Smooth muscle cell (in vitro differentiated cells): ENCODE results near the gene MAPK10. TPM values are rescaled to one million over a fixed set of nuclear protein-coding genes. Genes with fewer than 3 reads are reported as not detected.

Source experiments
- DNase-seq: peaks from one replicate; lab custom pipeline; 2025; ENCODE audit not compliant: unreplicated experiment; lab: John Stamatoyannopoulos, UW
- H2AFZ ChIP-seq: fragments of 200-600 bp; sonication (generic); 2 replicates; pipeline ENCODE4 v1.6.0; 2016; ENCODE audit warnings: antibody characterized with exemption, low read depth, mild to moderate bottlenecking
- H3F3A ChIP-seq: fragments of 200-600 bp; sonication (generic); 2 replicates; pipeline ENCODE4 v1.6.0; 2017; ENCODE audit warnings: antibody characterized with exemption, low read depth
- H3K27ac ChIP-seq: fragments of 200-600 bp; sonication (generic); 2 replicates; pipeline ENCODE4 v1.5.1; 2016; ENCODE audit warnings: low read depth, mild to moderate bottlenecking
- H3K27me3 ChIP-seq: fragments of 200-600 bp; sonication (generic); 2 replicates; pipeline ENCODE4 v1.6.1; 2016; ENCODE audit warnings: low read depth, mild to moderate bottlenecking
- H3K36me3 ChIP-seq: fragments of 200-600 bp; sonication (generic); 2 replicates; pipeline ENCODE4 v1.5.1; 2016; ENCODE audit warnings: low read depth
- H3K4me1 ChIP-seq: fragments of 200-600 bp; sonication (generic); 2 replicates; pipeline ENCODE4 v1.5.1; 2016; ENCODE audit warnings: low read depth
- H3K4me2 ChIP-seq: fragments of 200-600 bp; sonication (generic); 2 replicates; pipeline ENCODE4 v1.6.0; 2016; ENCODE audit warnings: mild to moderate bottlenecking
- H3K4me3 ChIP-seq: fragments of 200-600 bp; sonication (generic); 2 replicates; pipeline ENCODE4 v1.5.1; 2016; ENCODE audit warnings: mild to moderate bottlenecking
- H3K79me2 ChIP-seq: fragments of 200-600 bp; sonication (generic); 2 replicates; pipeline ENCODE4 v1.6.0; 2016; ENCODE audit warnings: low read depth, mild to moderate bottlenecking
- H3K9ac ChIP-seq: fragments of 200-600 bp; sonication (generic); 2 replicates; pipeline ENCODE4 v1.6.0; 2016; ENCODE audit warnings: low read depth
- H3K9me3 ChIP-seq: fragments of 200-600 bp; sonication (generic); replicated peaks from 2 replicates; pipeline ENCODE4 v1.5.1; 2016; ENCODE audit warnings: low read depth
- H4K20me1 ChIP-seq: fragments of 200-600 bp; sonication (generic); 2 replicates; pipeline ENCODE4 v1.6.0; 2016; ENCODE audit warnings: low read depth
- CTCF ChIP-seq: fragments of 200-600 bp; sonication (generic); IDR thresholded peaks from 2 replicates; pipeline ENCODE4 v1.5.1; 2017; ENCODE audit warnings: borderline replicate concordance, mild to moderate bottlenecking, antibody characterized with exemption; ENCODE audit not compliant: insufficient read depth, poor library complexity, severe bottlenecking
- WGBS: methylation state at CpG from one replicate; pipeline ENCODE4 v1.1.7; 2016; ENCODE audit warnings: low lambda C conversion rate; 5-methylcytosine and 5-hydroxymethylcytosine counted together
- polyA plus RNA-seq: library from polyadenylated mRNA; unstranded; fragments of >200 nt; fragmentation: Nextera tagmentation; extraction: Ambion mirVana; gene quantifications from 2 replicates; pipeline ENCODE4 v1.2.1, GENCODE V29; 2016
- total RNA-seq: library from RNA; depleted of rRNA; stranded (reverse); fragments of >200 nt; gene quantifications from 2 replicates; pipeline ENCODE4 v1.2.3, GENCODE V29; 2014

The MAPK10 gene
- total and polyA plus RNA-seq, 2 experiments from 2014 or later = 2.4 to 13.3 TPM

- no peak overlapping the region for H3K9ac ChIP-seq
- no peak for TF ChIP-seq CTCF
- no peak overlapping the region for H3K4me3 ChIP-seq
- no peak overlapping the region for H3K4me2 ChIP-seq
- H4K20me1 ChIP-seq = no peaks in the 10 kb centered on the region
- H3K79me2 ChIP-seq = no peaks in the 10 kb centered on the region
- no peaks in the 10 kb centered on the region for H3F3A ChIP-seq
- no peak overlapping the region for H2AFZ ChIP-seq
- H3K27me3 ChIP-seq = no peaks in the 10 kb centered on the region
- no peaks in the 10 kb centered on the region for H3K36me3 ChIP-seq
- H3K4me1 ChIP-seq = peaks cover 9% of the 10 kb centered on the region
- DNase-seq = no peak
- no peaks in the 10 kb centered on the region for H3K9me3 ChIP-seq
- no peak overlapping the region for H3K27ac ChIP-seq
Measured at GRCh38 chr4:86362510-86362909, 2.7 kb upstream of the MAPK10 start.

- H3K27ac ChIP-seq = no peak overlapping the region
- no peak for DNase-seq
- no peak overlapping the region for H3K4me2 ChIP-seq
- no peak overlapping the region for H3K4me3 ChIP-seq
- no peaks in the 10 kb centered on the region for H3F3A ChIP-seq
- peaks cover 24% of the 10 kb centered on the region for H3K4me1 ChIP-seq
- H4K20me1 ChIP-seq = no peaks in the 10 kb centered on the region
- no peak overlapping the region for H3K9ac ChIP-seq
- no peaks in the 10 kb centered on the region for H3K79me2 ChIP-seq
- H2AFZ ChIP-seq = no peak overlapping the region
- 43% methylated on average over 3 of the region's 3 CpGs for WGBS
- no peaks in the 10 kb centered on the region for H3K9me3 ChIP-seq
- H3K27me3 ChIP-seq = no peaks in the 10 kb centered on the region
- TF ChIP-seq CTCF = no peak
- no peaks in the 10 kb centered on the region for H3K36me3 ChIP-seq
Measured at GRCh38 chr4:86358257-86358656, 1.6 kb downstream of the MAPK10 start.

DNA sequence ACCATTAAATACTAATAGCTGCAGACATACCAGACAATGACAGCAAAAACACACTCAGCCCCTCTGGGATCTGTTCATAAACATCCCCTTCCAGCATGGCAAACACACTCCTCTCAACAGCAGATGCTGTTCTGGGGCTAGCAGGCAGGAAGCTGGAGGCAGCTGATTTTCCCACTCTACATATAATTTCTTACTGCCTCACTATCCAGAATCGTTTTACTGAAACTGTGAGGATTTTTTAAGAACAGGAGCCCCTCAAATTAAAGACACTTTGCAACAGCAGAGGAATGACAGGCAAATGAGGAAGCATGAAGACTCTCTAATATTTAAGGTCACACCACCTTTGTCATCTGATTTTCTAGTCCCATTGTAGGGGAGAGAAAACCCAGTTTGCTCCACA, 2.2 kb downstream of the MAPK10 start:
- no peak for DNase-seq
- Histone ChIP-seq H2AFZ (no peak overlapping the region), H3F3A (no peaks in the 10 kb centered on the region), H3K4me1 (peaks cover 24% of the 10 kb centered on the region), H3K36me3 (no peaks in the 10 kb centered on the region), H4K20me1 (no peaks in the 10 kb centered on the region), H3K4me3 (no peak overlapping the region), H3K27ac (no peak overlapping the region), H3K9ac (no peak overlapping the region), H3K27me3 (no peaks in the 10 kb centered on the region), H3K79me2 (no peaks in the 10 kb centered on the region), H3K4me2 (no peak overlapping the region), H3K9me3 (no peaks in the 10 kb centered on the region)
- WGBS = 29% methylated on average over 1 of the region's 1 CpG
- TF ChIP-seq CTCF = no peak

DNA sequence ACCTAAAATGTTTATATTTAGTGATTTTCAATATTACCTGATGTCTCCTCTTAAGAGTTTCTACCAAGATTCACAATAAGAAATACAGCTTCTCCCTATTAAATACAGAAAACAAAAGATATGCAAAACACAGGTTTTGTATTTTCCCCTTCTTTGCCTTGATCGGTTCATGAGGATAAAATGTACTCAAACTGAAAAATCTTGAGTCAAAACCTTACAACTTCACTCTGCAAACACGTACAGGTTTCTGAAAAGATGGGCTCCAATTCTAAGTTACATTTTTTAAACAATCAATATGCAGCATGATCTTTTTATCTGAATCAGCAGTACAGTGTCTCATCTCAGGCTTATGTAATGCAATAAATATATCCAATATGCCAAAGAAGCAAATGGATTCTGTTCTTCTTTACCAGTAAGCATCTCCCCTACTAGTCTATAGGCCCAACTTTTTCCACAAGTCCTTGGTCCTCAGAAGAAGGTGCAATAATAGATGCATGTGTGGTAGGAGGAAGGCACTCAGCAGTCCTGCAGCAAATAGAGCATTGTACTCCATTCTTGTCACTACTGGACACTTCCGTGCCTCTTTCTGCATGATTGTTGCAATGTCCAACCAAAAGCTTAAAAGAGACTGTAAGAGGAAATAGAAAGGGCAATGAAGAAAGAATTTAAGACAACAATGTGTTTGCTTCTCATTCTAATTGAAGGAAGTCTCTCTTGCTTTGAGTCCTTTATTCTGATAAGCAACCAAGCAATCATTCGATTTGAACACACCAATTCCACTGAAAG, 3.2 kb downstream of the MAPK10 start:
- H2AFZ ChIP-seq = no peak overlapping the region
- no peaks in the 10 kb centered on the region for H3K79me2 ChIP-seq
- 90% methylated on average over 4 of the region's 4 CpGs for WGBS
- H3K9me3 ChIP-seq = no peaks in the 10 kb centered on the region
- H3K4me2 ChIP-seq = no peak overlapping the region
- no peak overlapping the region for H3K27ac ChIP-seq
- no peaks in the 10 kb centered on the region for H3K36me3 ChIP-seq
- TF ChIP-seq CTCF = no peak
- H3K4me1 ChIP-seq = peaks cover 24% of the 10 kb centered on the region
- no peak overlapping the region for H3K9ac ChIP-seq
- no peaks in the 10 kb centered on the region for H4K20me1 ChIP-seq
- no peaks in the 10 kb centered on the region for H3K27me3 ChIP-seq
- H3F3A ChIP-seq = no peaks in the 10 kb centered on the region
- no peak overlapping the region for H3K4me3 ChIP-seq
- no peak for DNase-seq
